Nephron (organoid): ENCODE data around the gene LRP5.

Experiments
- H3K27ac Mint-ChIP-seq, 3 experiments: 2 replicates each; pipeline ENCODE4 v1.8.0; 2020; ENCODE audit warnings: mixed read lengths in 3 of 3, mild to moderate bottlenecking in 2 of 3, moderate library complexity in 1 of 3
- H3K27me3 Mint-ChIP-seq: 2 replicates; pipeline ENCODE4 v1.8.0; 2021; ENCODE audit warnings: low read depth, mild to moderate bottlenecking, moderate library complexity, mixed read lengths
- H3K36me3 Mint-ChIP-seq: 2 replicates; pipeline ENCODE4 v1.8.0; 2020; ENCODE audit warnings: low read depth, mixed read lengths
- H3K4me1 Mint-ChIP-seq: 2 replicates; pipeline ENCODE4 v1.8.0; 2020; ENCODE audit warnings: mixed read lengths
- H3K4me3 Mint-ChIP-seq, 3 experiments: 2 replicates each; pipeline ENCODE4 v1.8.0; 2020; ENCODE audit warnings: mild to moderate bottlenecking in 3 of 3, mixed read lengths in 3 of 3, moderate library complexity in 2 of 3
- H3K9me3 Mint-ChIP-seq: 2 replicates; pipeline ENCODE4 v1.8.0; 2020; ENCODE audit warnings: mixed read lengths
- CTCF ChIP-seq, 3 experiments: fragments of 200-600 bp; sonication (generic); IDR thresholded peaks; one replicate each; pipeline ENCODE4 v1.5.0; 2021; ENCODE audit warnings: antibody characterized with exemption in 3 of 3; ENCODE audit not compliant: unreplicated experiment in 3 of 3

Gene LRP5

GRCh38 chr11:68409748-68410344 lies 97.5 kb downstream of the LRP5 start:
- Mint-ChIP-seq H3K4me3 (no peak overlapping the region), H3K36me3 (peaks cover 60% of the 10 kb centered on the region), H3K4me1 (peaks cover 11% of the 10 kb centered on the region), H3K27me3 (no peaks in the 10 kb centered on the region), H3K27ac (no peak overlapping the region), H3K9me3 (no peaks in the 10 kb centered on the region)
- no peak for TF ChIP-seq CTCF (IDR thresholded peaks at IDR 0.05; ENCODE audit: unreplicated experiment in 3 of 3)

- Mint-ChIP-seq H3K9me3 (no peaks in the 10 kb centered on the region), H3K36me3 (peaks cover 56% of the 10 kb centered on the region), H3K27ac (no peak overlapping the region), H3K4me3 (no peak overlapping the region), H3K4me1 (peaks cover 11% of the 10 kb centered on the region), H3K27me3 (no peaks in the 10 kb centered on the region)
- no peak for TF ChIP-seq CTCF (IDR thresholded peaks at IDR 0.05; ENCODE audit: unreplicated experiment in 3 of 3)
Observed at GRCh38 chr11:68411501-68411991, 99.2 kb downstream of the LRP5 start.

- Mint-ChIP-seq H3K27me3 (no peaks in the 10 kb centered on the region), H3K4me1 (peaks cover 15% of the 10 kb centered on the region), H3K36me3 (peaks cover 56% of the 10 kb centered on the region), H3K4me3 (no peak overlapping the region), H3K9me3 (no peaks in the 10 kb centered on the region), H3K27ac (peak overlapping the region in 1 of 3 experiments; percentile 44)
- TF ChIP-seq CTCF (IDR thresholded peaks at IDR 0.05; ENCODE audit: unreplicated experiment in 3 of 3): no peak
Observed at GRCh38 chr11:68412593-68413475, 100.4 kb downstream of the LRP5 start.

- H3K27ac Mint-ChIP-seq: no peak overlapping the region
Observed at GRCh38 chr11:68413591-68413999, 101.2 kb downstream of the LRP5 start.

GRCh38 chr11:68414496-68415221 lies 102.3 kb downstream of the LRP5 start:
- Mint-ChIP-seq H3K9me3 (no peaks in the 10 kb centered on the region), H3K4me3 (no peak overlapping the region), H3K27ac (no peak overlapping the region), H3K4me1 (peaks cover 15% of the 10 kb centered on the region), H3K36me3 (peaks cover 54% of the 10 kb centered on the region), H3K27me3 (no peaks in the 10 kb centered on the region)
- no peak for TF ChIP-seq CTCF (IDR thresholded peaks at IDR 0.05; ENCODE audit: unreplicated experiment in 3 of 3)

More at GRCh38 chr11:68413591-68413999, 101.2 kb downstream of the LRP5 start:
- TF ChIP-seq CTCF (IDR thresholded peaks at IDR 0.05; ENCODE audit: unreplicated experiment in 3 of 3): no peak
- no peak overlapping the region for H3K4me3 Mint-ChIP-seq
- H3K27me3 Mint-ChIP-seq: no peaks in the 10 kb centered on the region
- peaks cover 15% of the 10 kb centered on the region for H3K4me1 Mint-ChIP-seq
- no peaks in the 10 kb centered on the region for H3K9me3 Mint-ChIP-seq
- peaks cover 54% of the 10 kb centered on the region for H3K36me3 Mint-ChIP-seq
